Measurements from ENCODE around the gene OPTN.

GRCh38 chr10:13095929-13096328, 4.0 kb upstream of the OPTN start:
- TF ChIP-seq POLR2AphosphoS5 (IDR thresholded peaks at IDR 0.05): no peak
- TF ChIP-seq POLR2A (IDR thresholded peaks at IDR 0.05): no peak
- TF ChIP-seq, protein P1, sequence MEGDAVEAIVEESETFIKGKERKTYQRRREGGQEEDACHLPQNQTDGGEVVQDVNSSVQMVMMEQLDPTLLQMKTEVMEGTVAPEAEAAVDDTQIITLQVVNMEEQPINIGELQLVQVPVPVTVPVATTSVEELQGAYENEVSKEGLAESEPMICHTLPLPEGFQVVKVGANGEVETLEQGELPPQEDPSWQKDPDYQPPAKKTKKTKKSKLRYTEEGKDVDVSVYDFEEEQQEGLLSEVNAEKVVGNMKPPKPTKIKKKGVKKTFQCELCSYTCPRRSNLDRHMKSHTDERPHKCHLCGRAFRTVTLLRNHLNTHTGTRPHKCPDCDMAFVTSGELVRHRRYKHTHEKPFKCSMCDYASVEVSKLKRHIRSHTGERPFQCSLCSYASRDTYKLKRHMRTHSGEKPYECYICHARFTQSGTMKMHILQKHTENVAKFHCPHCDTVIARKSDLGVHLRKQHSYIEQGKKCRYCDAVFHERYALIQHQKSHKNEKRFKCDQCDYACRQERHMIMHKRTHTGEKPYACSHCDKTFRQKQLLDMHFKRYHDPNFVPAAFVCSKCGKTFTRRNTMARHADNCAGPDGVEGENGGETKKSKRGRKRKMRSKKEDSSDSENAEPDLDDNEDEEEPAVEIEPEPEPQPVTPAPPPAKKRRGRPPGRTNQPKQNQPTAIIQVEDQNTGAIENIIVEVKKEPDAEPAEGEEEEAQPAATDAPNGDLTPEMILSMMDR (IDR thresholded peaks at IDR 0.05): no peak

All from gastroesophageal sphincter (tissue), 3 donors.